NCI-H524 (cell line): ENCODE results near the gene CNBP.
"Not testable (repeated sequence)": the region's sequence is repeated elsewhere in the genome, so short reads cannot be mapped to it uniquely, and the experiment has no call there.

Source experiments
- DNase-seq, 2 experiments: peaks; one replicate each; lab custom pipeline; 2025; lab: John Stamatoyannopoulos, UW

The CNBP gene

DNA sequence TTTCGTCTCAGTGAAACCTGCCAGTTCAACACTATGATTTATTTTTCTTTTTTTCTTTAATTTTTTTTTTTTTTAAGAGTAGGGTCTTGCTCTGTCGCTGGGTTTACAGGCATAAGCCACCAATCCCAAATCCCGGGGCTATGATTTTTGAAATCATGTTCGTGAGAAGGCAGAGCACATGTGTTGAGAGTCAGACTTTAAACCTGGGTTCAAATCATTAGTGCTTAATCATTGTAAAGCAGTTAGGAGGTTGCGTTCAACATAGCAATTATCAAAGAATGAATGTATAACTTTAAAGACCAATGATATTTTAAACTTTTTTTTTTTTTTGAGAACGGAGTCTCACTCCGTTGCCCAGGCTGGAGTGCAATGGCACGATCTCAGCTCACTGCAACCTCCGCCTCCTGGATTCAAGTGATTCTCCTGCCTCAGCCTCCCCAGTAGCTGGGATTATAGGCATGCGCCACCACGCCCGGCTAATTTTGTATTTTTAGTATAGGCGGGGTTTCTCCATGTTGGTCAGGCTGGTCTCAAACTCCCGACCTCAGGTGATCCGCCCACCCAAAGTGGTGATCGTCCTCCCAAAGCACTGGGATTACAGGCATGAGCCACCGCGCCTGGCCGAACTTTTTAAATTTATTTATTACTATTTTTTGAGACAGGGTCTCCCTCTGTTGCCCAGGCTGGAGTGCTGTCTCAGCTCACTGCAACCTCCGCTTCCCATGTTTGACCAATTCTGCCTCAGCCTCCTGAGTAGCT is 1.3 kb upstream of the CNBP start:
- DNase-seq = not testable (repeated sequence)

- peak; percentile 39 to 40 for DNase-seq
These were observed 631 bp upstream of the CNBP start for GRCh38 chr3:129184396-129184657.

- peak in 1 of 2 experiments; percentile 29 for DNase-seq
These were observed 1.1 kb downstream of the CNBP start for GRCh38 chr3:129182390-129183185.

DNA sequence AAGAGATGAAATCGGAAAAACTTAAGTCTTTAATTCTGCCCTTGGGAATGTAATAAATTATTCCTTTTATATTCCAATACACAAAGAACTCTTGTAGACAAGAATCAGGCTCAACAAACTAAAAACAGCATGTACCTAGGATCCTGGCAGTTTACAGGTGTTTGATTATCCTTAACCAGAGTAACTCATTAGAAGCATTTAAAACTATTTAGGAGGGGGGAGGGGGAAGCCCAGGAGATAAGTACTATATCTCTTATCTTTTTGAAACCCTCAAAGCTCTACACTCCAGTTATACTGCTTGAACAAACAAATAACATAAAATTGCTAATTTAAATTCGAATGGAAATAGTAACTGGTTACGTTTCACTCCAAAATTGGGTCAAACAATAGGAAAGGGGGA is 1.9 kb downstream of the CNBP start:
- no peak for DNase-seq

- no peak for DNase-seq
These were observed 3.2 kb downstream of the CNBP start for GRCh38 chr3:129180461-129180860.

DNA sequence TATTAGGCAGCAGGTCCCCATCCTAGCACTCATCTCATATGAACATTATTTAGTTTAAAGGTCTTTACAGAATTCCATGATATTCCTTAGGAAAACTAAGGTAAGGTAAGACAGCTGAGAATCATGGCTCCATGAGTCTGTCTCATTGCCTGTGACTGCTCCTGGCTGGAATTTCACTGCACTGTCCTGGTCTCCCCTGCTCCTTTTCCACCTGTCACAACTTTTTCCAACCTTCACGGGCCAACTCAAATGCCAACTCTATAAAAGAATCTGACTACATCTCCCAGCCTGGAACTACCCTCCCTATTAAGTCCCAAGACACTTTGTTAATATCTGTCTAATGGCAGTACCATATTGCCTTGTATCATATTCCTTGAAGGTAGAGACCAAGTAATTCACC is 7.6 kb downstream of the CNBP start:
- no peak for DNase-seq

- no peak for DNase-seq
These were observed 10.0 kb downstream of the CNBP start for GRCh38 chr3:129173725-129174124.

DNA sequence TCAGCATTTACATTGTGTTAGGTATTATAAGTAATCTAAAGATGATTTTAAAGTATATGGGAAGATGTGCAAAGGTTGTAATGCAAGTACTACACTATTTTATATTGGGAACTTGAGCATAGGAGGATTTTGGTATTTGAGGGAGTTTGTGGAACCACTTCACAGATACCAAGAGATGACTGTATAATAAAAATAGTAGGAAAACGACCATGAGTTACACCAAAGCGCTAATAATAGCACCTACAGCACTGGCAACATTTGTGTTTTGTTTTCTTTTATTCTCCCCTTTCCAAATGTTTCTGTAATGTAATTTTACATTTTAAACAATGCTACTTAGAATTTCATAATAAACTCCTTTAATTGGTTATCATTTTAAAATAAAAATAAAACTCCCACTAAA is 10.5 kb downstream of the CNBP start:
- DNase-seq = no peak

GRCh38 chr3:129166579-129167332 is 16.9 kb downstream of the CNBP start:
- no peak for DNase-seq

DNA sequence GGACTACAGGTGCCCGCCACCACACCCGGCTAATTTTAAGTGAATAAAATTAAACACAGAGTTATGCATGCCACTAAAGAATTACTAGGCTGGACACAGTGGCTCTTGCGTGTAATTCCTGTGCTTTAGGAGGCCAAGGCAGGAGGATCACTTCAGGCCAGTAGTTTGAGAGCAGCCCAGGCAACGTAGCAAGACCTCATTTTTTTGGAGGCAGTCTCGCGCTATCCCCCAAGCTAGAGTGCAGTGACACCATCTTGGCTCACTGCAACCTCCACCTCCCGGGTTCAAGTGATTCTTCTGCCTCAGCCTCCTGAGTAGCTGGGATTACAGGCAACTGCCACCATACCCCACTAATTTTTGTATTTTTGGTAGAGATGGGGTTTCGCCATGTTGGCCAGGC is 18.1 kb downstream of the CNBP start:
- not testable (repeated sequence) for DNase-seq

GRCh38 chr3:129164500-129164899 is 19.2 kb downstream of the CNBP start:
- no peak for DNase-seq

DNA sequence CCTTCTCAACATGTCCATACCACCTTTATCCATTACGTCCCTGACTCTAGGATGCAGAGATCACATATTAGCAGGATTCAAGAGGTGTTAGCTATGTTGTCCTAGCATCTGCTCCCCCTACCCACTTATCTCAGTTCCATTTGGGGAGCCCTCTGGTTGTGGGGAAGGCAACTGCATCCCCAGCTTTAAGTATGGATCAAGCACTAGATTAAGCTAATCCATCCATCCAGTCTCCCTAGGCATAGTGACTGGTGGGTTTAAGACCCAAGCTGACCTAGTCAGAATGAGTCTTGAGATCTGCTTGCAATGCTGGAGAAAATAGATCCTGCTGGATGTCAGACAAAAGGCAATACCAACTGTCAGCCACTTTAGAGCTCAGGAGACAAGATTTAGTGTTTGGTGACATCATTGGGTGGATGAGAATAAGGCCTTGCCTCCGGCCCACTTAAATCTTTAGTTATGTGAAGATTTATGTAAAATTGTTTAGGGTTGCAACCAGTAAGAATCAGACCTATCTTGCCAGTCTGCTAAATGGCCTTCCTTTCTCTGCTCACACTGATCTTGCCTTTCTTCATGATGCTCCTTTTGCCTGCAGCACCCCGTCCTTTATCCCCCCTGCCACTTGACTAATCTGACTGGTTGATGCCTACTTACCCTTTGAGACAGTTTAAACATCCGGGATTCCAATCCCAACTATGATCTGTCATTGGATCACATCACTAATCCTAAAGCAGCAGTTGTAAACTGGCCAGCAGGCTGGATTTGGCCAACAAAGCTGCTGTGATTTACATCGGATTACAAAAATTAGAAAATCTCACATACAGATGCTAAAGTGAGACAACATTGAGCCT is 20.7 kb downstream of the CNBP start:
- peak; percentile 80 to 90 for DNase-seq

DNA sequence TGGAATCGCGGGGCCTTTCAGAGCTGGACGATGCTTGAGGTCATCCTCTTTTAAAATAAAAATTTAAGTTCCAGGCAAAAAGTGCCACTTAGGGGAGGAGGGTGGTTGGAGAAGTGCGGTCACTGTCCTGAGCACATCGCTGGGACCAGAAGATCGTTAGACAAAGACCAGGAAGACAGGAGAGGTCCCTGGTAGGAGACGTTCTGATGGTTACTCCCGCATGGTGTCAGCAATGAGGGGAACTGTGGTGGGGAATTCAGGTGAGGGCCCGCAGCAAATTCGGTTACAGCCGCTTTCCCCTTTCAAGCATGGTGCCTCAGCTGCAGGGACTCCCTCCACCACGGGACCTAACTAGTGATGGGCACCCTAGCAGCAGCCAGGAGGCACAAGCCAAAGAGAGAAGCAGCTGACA is 21.8 kb downstream of the CNBP start:
- peak in 1 of 2 experiments; percentile 53 for DNase-seq

DNA sequence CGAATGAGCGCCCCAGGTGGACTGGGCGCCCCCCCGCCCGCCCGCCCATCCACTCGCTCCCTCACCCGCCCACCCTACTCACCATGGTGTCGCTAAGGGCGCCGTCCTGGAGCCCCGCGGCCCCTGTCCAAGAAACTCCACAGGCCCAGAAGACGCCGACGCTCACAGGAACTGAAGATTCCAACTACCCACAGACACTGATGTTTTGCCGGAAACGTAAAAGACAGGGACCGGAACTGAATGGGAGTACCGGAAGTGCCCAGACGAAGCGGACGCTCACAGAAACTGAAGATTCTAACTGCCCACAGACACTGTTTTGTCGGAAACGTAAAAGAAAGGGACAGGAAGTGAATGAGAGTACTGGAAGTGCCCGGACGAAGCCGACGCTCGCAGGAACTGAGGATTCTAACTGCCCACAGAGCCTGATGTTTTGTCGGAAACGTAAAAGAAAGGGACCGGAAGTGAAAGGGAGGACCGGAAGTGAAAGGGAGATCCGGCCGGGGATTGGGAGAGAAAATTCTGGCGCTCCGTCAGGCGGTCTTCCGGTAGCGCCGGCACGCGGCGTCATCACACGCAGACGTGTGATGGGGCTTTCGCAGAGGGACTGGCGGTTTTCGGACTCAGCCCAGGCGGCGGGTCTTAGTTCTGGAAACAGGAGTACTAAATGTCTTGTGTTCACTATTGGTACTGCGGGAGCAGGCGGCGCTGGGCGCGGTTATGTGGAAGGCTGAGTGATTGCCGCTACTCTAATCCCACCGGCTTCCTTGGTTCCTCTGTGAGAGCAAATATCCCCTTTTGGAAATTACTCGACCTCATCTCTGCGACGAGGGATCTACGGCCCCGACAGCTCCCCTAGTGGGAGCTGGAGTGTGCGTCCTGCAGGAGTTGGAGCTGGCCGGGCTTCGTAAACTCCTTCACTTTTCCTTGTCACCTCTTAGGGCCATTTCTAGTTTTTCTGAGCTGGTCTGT is 22.5 kb downstream of the CNBP start, which contains the start of gene ISY1:
ISY1 (minus strand) TSS at position 173 of the 969 bp plus-strand sequence; CDS start at position 85, 88 bp downstream.
- peak; percentile 100 for DNase-seq

GRCh38 chr3:129144786-129145185 is 38.9 kb downstream of the CNBP start:
- no peak for DNase-seq

GRCh38 chr3:129141011-129141410 is 42.7 kb downstream of the CNBP start:
- not testable (repeated sequence) for DNase-seq

GRCh38 chr3:129139911-129140310 is 43.8 kb downstream of the CNBP start:
- DNase-seq = no peak

GRCh38 chr3:129136275-129136674 is 47.4 kb downstream of the CNBP start:
- not testable (repeated sequence) for DNase-seq

DNA sequence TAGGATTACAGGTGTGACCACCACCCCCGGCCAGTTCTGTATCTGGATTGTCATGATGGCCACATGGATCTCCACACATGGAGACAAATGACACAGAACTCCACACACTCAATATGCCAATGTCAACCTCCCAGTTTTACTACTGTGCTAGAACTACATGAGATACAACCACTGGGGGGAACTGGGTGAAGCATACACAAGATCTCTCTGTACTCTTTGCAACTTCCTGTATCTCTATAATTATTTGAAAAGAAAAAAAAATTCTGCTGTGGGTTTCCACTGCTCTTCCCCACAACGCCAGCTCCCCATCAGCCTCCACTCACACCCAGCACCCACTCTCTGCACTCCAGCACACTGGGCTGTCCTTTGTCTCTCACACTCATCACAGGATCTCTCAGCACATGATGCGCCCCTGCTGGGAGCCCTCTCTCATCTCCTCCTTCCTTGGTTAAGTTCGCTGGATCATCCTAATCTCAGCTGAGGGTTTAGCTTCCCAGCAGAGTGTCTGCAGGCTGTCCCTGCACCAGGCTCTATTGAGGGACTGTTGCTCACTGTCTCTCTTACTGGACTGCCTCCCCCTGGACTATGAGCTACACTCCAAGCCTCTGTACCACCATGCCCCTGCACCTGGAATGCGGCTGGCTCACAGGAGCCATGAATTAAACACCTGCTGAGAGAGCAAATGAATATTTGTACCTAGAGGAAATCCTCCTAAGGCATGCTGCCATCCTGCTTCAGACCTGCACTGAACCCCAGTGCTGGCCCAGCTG is 51.4 kb downstream of the CNBP start:
- DNase-seq = no peak
